Stimulated activated CD8-positive, alpha-beta memory T cell treated with anti-CD3 and anti-CD28 coated beads, Interleukin-15, amount 100 ng/mL, for 1 hour (primary cell): ENCODE measurements around the gene ST6GALNAC3.
"Not testable (repeated sequence)": the region's sequence is repeated elsewhere in the genome, so short reads cannot be mapped to it uniquely, and the experiment has no call there.

Experiments used
- DNase-seq: peaks from one replicate; pipeline ENCODE4 v3.0.0-alpha.2; 2020; ENCODE audit warnings: low read depth

The ST6GALNAC3 gene

GRCh38 chr1:76639181-76639580 lies 564.6 kb downstream of the ST6GALNAC3 start:
- no peak for DNase-seq

GRCh38 chr1:76640092-76640491 lies 565.5 kb downstream of the ST6GALNAC3 start:
- DNase-seq, result no peak

- no peak for DNase-seq
Observed at GRCh38 chr1:76640723-76641122, 566.2 kb downstream of the ST6GALNAC3 start.

- no peak for DNase-seq
Observed at GRCh38 chr1:76644139-76644538, 569.6 kb downstream of the ST6GALNAC3 start.

- not testable (repeated sequence) for DNase-seq
Observed at GRCh38 chr1:76652860-76653259, 578.3 kb downstream of the ST6GALNAC3 start.

DNA sequence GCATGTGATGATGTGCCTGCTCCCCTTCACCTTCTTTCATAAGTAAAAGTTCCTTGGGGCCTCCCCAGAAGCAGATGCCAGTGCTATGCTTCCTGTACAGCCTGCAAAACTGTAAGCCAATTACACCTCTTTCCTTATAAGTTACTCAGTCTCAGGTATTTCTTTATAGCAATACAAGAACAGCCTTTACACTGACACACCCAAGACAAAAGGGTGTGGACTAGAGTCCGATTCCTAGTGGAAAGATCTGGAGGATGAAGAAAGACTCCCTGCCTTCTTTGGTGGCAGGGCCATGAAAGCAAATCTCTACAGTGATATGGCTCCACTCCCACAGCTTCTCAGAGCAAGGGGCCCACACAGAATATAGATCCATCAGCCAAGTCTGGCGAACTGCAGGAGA lies 583.1 kb downstream of the ST6GALNAC3 start:
- no peak for DNase-seq

DNA sequence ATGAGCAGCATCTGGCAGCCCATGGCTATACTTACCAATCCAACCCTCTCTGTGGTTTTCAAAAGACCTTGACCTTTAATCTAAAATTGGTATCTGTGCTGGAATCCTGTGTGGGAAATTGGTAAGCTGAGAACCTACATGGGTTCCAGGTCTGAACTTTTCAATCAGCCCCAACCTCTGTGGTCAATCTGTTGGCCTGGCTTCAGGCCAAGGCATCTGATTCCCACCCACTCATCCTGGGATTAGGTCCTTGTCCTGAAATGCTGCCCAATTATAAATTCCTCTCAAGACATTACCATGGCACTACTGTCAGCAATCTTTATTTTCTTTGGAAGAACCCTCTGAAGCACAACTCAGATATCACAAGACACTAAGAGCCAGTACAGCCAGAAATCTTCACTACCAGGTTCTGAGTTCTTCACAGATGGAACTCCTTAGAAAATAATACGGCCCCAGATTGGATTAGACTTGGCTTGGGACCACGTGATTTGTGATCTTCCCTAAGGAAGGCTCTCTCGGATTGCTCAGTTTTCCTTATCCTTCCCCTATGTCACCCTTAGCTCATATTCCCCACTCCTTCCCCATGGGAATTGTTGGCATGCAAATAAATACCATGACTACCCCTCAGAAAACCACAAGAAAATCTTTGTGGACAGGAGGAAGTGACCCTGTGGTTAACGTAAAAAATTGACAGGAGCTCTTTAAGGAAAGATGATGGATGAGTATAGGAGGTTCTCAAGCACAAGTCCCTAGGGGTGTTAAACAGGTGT lies 584.8 kb downstream of the ST6GALNAC3 start:
- DNase-seq, result no peak

DNA sequence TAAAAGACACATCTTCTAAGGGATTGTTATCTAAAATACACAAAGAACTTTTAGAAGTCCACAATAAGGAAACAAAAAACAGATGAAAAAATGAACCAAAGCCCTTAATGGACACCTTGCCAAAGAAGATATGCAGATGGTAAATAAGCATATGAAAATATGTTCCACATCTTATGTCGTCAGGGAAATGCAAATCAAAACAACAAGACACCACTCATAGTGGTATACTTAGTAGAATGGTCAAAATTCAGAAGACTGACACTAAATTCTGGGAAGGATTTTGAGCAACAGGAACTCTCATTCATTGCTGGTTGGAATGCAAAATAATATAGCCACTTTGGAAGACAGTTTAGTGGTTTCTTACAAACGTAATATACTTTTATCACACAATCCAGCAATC lies 587.0 kb downstream of the ST6GALNAC3 start:
- DNase-seq, result no peak

DNA sequence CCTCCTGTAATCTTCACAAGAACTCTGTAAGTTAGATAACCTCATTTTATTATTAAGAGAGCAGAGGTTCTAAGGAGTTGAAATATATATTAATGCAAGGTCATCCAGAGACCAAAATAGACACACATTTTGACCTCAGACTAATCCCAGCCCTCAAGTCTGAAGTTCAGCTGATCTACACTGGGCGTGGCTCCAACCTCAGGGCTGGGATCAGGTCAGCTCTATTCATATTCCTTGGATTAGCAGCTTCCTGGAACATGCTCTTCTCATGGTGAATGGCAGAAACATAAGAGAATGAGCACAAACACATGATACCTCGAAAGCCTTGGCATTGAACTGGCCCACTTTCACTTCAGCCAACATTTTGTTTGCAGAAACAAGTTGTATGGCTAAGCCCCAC lies 592.0 kb downstream of the ST6GALNAC3 start:
- DNase-seq, result no peak

DNA sequence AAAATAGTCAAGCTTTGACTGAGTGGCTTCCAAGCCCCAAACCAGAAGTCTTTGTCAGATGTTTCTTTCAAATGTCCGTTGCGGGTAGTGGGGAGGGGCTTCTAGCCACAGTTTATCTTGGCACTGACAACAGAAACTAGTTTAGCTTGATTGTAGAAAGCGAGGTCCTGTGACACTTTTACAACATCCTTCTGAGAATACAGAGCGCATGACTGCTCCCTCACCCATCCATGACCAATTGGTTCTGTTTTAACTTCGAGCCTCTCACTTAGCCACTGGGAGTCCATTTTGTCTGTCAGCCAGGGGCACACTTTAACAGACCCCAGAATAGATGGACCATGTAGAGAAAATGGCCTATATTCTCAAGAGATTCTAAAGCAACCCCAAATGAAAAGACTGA lies 593.5 kb downstream of the ST6GALNAC3 start:
- no peak for DNase-seq

GRCh38 chr1:76669131-76669530 lies 594.6 kb downstream of the ST6GALNAC3 start:
- DNase-seq, result no peak

DNA sequence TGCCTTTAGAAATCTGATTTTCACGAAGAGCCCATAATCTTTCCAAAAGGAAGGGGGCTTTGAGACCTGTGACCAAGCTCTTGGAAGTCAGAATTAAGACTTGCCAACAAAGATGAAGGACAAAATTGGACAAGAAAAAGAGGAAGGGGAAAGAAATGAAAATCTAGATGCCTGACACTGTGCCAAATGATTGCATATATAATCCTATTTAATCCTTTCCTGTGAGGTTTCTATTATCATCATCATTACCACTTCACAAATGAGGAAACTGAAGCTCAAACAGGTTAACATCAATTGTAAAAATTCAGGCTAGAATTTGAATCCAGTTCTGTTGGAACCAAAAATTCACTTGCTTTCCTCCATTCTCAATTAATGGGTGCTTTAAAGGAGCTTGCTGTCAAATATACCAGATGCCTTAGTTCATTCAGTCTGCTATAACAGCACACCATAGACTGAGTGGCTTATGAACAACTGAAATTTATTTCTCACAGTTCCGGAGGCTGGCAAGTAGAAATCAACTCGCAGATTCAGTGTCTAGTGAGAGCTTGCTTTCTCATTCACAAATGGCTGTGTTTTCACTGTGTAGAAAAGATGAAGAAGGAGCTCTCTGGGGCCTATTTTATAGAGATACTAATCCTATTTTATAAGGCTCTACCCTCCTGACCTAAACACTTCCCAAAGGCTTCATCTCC lies 595.2 kb downstream of the ST6GALNAC3 start:
- no peak for DNase-seq

GRCh38 chr1:76674689-76675210 lies 600.2 kb downstream of the ST6GALNAC3 start:
- DNase-seq, result no peak

- no peak for DNase-seq
Observed at GRCh38 chr1:76677416-76678405, 603.2 kb downstream of the ST6GALNAC3 start.

DNA sequence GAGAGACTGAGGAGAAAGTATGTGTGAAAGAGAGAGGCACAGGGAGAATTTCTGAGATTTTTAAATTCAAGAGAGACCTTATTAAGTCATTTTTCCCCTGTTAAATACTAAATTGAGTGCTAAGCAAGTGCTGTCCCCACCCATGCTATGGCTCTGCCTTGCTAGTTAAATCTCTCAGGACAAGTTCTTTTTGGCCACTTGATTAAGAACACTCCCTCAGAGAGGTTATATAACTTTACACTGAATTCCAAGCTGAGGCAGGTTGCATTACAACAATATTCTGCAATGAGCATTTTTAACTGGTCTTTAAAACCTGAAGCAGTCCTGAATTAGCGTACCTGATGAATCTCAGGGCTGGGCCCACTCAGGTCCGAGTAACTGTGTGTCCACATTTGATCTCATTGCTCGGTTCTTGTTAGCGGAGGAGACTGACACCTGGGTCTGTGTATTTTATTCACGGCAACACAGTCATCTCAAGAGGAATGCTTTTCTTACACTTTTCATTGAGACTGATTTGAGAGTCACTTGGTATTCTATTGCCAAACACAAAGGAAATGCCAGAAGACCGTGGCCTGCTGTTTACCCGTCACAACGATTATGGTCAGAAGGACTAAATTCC lies 605.1 kb downstream of the ST6GALNAC3 start:
- no peak for DNase-seq

DNA sequence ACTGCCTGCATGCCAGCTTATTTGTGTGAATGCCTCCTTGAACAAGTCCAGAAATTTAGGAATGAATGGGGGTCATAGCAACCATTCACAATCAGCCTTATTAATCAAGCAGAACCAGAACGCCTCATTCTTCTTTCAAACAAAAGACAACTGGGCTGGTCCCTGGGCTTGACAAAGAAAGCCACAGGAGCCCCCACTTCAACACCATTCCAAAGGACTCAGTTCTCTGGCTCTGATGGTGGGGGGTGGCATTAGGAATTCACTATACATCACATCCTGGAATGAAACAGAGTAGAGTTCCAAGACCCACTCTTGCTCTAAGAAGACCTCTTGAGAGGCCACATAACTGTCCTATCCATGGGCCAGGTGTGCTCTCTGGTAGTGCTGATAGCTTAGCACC lies 606.1 kb downstream of the ST6GALNAC3 start:
- no peak for DNase-seq

- DNase-seq, result no peak
Observed at GRCh38 chr1:76682138-76682537, 607.6 kb downstream of the ST6GALNAC3 start.
